Neural crest cell (in vitro differentiated cells): Measurements from ENCODE around the gene MUCL3. TPM values are rescaled to one million over a fixed set of nuclear protein-coding genes. Genes with fewer than 3 reads are reported as not detected.
A peak's percentile ranks its signal among the peaks of the same experiment; 100 is the strongest.
"Not testable (repeated sequence)": the region's sequence is repeated elsewhere in the genome, so short reads cannot be mapped to it uniquely, and the experiment has no call there.

Experiments used
- DNase-seq: peaks from one replicate; pipeline ENCODE4 v3.0.0; 2021; ENCODE audit warnings: low read depth, mixed read lengths, low spot score
- H3K27ac Mint-ChIP-seq: one replicate; pipeline ENCODE4 v1.8.0; 2021; ENCODE audit warnings: mild to moderate bottlenecking, mixed read lengths; ENCODE audit not compliant: unreplicated experiment
- H3K27me3 Mint-ChIP-seq: 2 replicates; pipeline ENCODE4 v1.8.0; 2021; ENCODE audit warnings: low read depth, mild to moderate bottlenecking, mixed read lengths
- H3K36me3 Mint-ChIP-seq: 2 replicates; pipeline ENCODE4 v1.8.0; 2021; ENCODE audit warnings: low read depth, mild to moderate bottlenecking, mixed read lengths
- H3K4me1 Mint-ChIP-seq: 2 replicates; pipeline ENCODE4 v1.8.0; 2021; ENCODE audit warnings: mixed read lengths
- H3K4me3 Mint-ChIP-seq: one replicate; pipeline ENCODE4 v1.8.0; 2021; ENCODE audit warnings: mild to moderate bottlenecking, mixed read lengths
- H3K9me3 Mint-ChIP-seq: 2 replicates; pipeline ENCODE4 v1.8.0; 2021; ENCODE audit warnings: mixed read lengths
- CTCF ChIP-seq: fragments of 200-600 bp; sonication (generic); conservative IDR thresholded peaks from 2 replicates; pipeline ENCODE4 v1.5.0; 2021; ENCODE audit warnings: antibody characterized with exemption, mild to moderate bottlenecking
- total RNA-seq: library from RNA; stranded (reverse); gene quantifications from 2 replicates; pipeline ENCODE4 v1.2.1, GENCODE V29; 2021

MUCL3 gene
- total RNA-seq, 1 donor from 2014 or later: not detected

DNA sequence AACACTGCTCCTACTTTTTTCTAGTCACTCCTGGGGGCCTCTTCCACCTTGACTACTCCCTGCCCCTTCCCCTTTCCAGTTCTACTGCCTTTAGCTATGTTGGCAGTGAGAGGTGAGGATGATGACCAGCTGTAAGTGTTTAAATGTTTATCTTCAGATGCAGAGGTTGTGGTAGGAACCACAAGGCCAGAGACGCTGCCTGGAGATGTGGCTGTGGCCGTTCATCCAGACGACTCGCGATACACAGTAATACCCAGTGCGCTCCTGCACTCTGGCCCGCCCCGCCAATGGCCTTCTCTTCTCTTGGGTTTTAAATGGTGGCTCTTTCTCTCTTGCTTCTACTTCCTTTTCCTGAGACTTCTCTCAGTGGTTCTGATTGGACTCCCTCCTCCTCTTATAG lies 22.1 kb upstream of the MUCL3 start:
- Mint-ChIP-seq H3K4me3 (no peak overlapping the region), H3K27ac (peak overlapping the region; percentile 12), H3K4me1 (peaks cover 30% of the 10 kb centered on the region), H3K27me3 (no peaks in the 10 kb centered on the region), H3K36me3 (peaks cover 8% of the 10 kb centered on the region), H3K9me3 (no peaks in the 10 kb centered on the region)
- DNase-seq: no peak
- TF ChIP-seq CTCF: no peak

DNA sequence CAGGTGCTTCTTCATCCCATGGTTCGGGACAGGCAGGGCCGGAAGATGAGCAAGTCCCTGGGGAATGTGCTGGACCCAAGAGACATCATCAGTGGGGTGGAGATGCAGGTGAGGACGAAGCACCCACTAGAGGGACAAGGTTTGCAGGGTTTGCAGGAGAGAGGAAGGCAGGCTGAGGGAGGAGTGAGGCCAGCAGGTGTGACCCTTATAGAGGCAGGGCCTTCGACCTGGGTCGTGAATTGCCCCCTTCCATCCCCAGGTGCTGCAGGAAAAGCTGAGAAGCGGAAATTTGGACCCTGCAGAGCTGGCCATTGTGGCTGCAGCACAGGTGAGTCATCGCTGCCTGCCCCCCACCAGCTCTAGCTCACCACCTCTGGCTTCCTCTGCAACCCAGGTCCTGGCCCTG lies 18.3 kb upstream of the MUCL3 start:
- no peak for TF ChIP-seq CTCF
- Mint-ChIP-seq H3K9me3 (no peaks in the 10 kb centered on the region), H3K4me1 (peaks cover 6% of the 10 kb centered on the region), H3K27me3 (no peaks in the 10 kb centered on the region), H3K27ac (peak overlapping the region; percentile 57), H3K36me3 (peaks cover 11% of the 10 kb centered on the region), H3K4me3 (no peak overlapping the region)
- no peak for DNase-seq

DNA sequence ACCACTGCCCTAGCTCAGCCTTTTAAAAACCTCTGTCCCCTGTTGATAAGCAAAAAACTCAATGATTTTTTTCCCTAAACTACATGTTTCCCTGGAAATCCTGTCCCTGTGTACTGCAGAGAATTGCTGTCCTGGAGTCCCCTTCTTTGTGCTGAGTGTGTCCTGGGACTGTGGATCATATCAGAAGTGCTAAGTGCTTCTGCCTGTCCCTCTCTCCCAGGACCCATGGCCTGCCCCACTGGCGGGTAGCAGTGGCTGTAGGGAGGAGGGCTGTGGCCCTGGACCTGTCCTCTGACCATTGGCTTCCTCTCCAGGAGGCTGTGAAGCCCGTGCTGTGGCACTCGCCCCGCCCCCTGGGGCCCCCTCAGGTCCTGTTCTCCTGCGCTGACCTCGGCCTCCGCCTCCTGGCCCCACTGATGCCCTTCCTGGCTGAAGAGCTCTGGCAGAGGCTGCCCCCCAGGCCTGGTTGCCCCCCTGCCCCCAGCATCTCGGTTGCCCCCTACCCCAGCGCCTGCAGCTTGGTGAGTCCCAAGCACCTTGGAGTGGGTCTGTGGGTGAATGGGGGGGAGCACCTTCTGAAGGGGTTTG lies 16.6 kb upstream of the MUCL3 start:
- H3K27ac Mint-ChIP-seq: not testable (repeated sequence)

DNA sequence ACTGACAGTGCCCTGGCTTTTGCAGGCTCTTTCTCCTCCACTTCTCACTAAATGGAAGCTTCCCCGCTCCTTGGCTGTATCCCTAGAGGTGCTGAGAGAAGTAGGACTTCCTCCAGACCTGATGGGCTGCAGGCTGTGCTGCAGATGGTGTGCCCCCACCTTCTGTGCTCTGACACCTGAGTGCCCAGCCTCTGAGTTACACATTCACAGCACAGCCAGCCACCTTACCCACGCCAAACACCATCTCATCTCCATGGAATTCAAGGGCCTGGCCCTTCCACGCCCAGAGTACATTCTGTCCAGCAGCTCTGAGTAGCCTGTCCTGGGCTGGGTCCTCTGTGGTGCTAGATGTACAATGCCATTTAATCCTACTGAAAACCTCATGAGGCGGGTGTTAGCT lies 14.1 kb upstream of the MUCL3 start:
- Mint-ChIP-seq H3K4me3 (no peak overlapping the region), H3K9me3 (peaks cover 12% of the 10 kb centered on the region), H3K4me1 (no peaks in the 10 kb centered on the region), H3K27me3 (no peaks in the 10 kb centered on the region), H3K27ac (no peak overlapping the region), H3K36me3 (peaks cover 28% of the 10 kb centered on the region)
- DNase-seq: no peak
- TF ChIP-seq CTCF: no peak

More for the DNA sequence above, 16.6 kb upstream of the MUCL3 start:
- H3K4me1 Mint-ChIP-seq, H3K27me3 Mint-ChIP-seq, H3K4me3 Mint-ChIP-seq, H3K9me3 Mint-ChIP-seq, DNase-seq: not testable (repeated sequence)
- peaks cover 23% of the 10 kb centered on the region for H3K36me3 Mint-ChIP-seq

DNA sequence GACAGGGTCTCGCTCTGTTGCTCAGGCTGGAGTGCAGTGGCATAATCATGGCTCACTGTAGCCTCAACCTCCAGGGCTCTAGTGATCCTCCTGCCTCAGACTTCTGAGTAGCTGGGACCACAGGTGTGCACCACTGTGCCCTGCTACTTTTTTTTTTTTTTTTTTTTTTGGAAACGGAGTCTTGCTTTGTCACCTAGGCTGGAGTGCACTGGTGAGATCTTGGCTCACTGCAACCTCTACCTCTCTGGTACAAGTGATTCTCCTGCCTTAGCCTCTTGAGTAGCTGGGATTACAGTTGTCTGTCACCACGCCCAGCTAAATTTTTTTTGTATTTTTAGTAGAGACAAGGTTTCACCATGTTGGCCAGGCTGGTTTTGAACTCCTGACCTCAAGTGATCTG lies 13.7 kb upstream of the MUCL3 start:
- H3K4me3 Mint-ChIP-seq, H3K27ac Mint-ChIP-seq, H3K27me3 Mint-ChIP-seq, DNase-seq, H3K4me1 Mint-ChIP-seq: not testable (repeated sequence)
- H3K36me3 Mint-ChIP-seq: peaks cover 28% of the 10 kb centered on the region
- H3K9me3 Mint-ChIP-seq: peaks cover 12% of the 10 kb centered on the region

- Mint-ChIP-seq H3K27me3 (no peaks in the 10 kb centered on the region), H3K4me3 (no peak overlapping the region), H3K36me3 (peaks cover 28% of the 10 kb centered on the region), H3K27ac (no peak overlapping the region), H3K9me3 (peaks cover 12% of the 10 kb centered on the region), H3K4me1 (no peaks in the 10 kb centered on the region)
- TF ChIP-seq CTCF: no peak
- no peak for DNase-seq
These were observed 12.1 kb upstream of the MUCL3 start for GRCh38 chr6:30928677-30929076.
